ENCODE measurements around the gene GALNTL6.

The GALNTL6 gene

GRCh38 chr4:171847751-171848150 is 34.5 kb downstream of the GALNTL6 start:
- no peak overlapping the region for H3K4me3 Mint-ChIP-seq
- H3K9me3 Mint-ChIP-seq: peaks cover 2 to 4% of the 10 kb centered on the region in 2 donors
- H3K4me1 Mint-ChIP-seq: no peaks in the 10 kb centered on the region
- no peaks in the 10 kb centered on the region for H3K27me3 Mint-ChIP-seq
- DNase-seq (no peak), ATAC-seq (no peak)
- no peak overlapping the region for H3K27ac Mint-ChIP-seq

- Mint-ChIP-seq H3K9me3 (peaks cover 0 to 11% of the 10 kb centered on the region in 2 donors), H3K27me3 (no peaks in the 10 kb centered on the region), H3K4me1 (no peaks in the 10 kb centered on the region), H3K4me3 (no peak overlapping the region), H3K27ac (no peak overlapping the region)
- DNase-seq: no peak
- no peak for ATAC-seq
These were observed 36.5 kb downstream of the GALNTL6 start for GRCh38 chr4:171849686-171850222.

GRCh38 chr4:171851295-171851694 is 38.1 kb downstream of the GALNTL6 start:
- Mint-ChIP-seq H3K4me3 (no peak overlapping the region), H3K4me1 (no peaks in the 10 kb centered on the region), H3K9me3 (peaks cover 0 to 11% of the 10 kb centered on the region in 2 donors), H3K27me3 (no peaks in the 10 kb centered on the region), H3K27ac (no peak overlapping the region)
- no peak for ATAC-seq
- DNase-seq: no peak

GRCh38 chr4:171857302-171858012 is 44.3 kb downstream of the GALNTL6 start:
- Mint-ChIP-seq H3K9me3 (peaks cover 6 to 7% of the 10 kb centered on the region in 2 donors), H3K27me3 (no peaks in the 10 kb centered on the region), H3K4me3 (no peak overlapping the region), H3K27ac (no peak overlapping the region), H3K4me1 (no peaks in the 10 kb centered on the region)
- no peak for DNase-seq
- ATAC-seq: no peak

- DNase-seq: no peak
- H3K27me3 Mint-ChIP-seq: no peaks in the 10 kb centered on the region
These were observed 62.1 kb downstream of the GALNTL6 start for GRCh38 chr4:171875291-171875690.

GRCh38 chr4:171876636-171877035 is 63.4 kb downstream of the GALNTL6 start:
- no peaks in the 10 kb centered on the region for H3K27me3 Mint-ChIP-seq
- no peak for DNase-seq
- ATAC-seq: no peak
- H3K4me3 Mint-ChIP-seq: no peak overlapping the region
- no peaks in the 10 kb centered on the region for H3K4me1 Mint-ChIP-seq
- peaks cover 5% of the 10 kb centered on the region in 2 donors for H3K9me3 Mint-ChIP-seq
- H3K27ac Mint-ChIP-seq: no peak overlapping the region

More at GRCh38 chr4:171875291-171875690, 62.1 kb downstream of the GALNTL6 start:
- no peaks in the 10 kb centered on the region for H3K4me1 Mint-ChIP-seq
- H3K4me3 Mint-ChIP-seq: no peak overlapping the region
- H3K9me3 Mint-ChIP-seq: peaks cover 4 to 5% of the 10 kb centered on the region in 2 donors
- H3K27ac Mint-ChIP-seq: no peak overlapping the region
- no peak for ATAC-seq

GRCh38 chr4:171880136-171880535 is 66.9 kb downstream of the GALNTL6 start:
- no peak for ATAC-seq
- H3K27me3 Mint-ChIP-seq: no peaks in the 10 kb centered on the region
- no peak for DNase-seq
- no peak overlapping the region for H3K4me3 Mint-ChIP-seq
- H3K27ac Mint-ChIP-seq: no peak overlapping the region
- no peaks in the 10 kb centered on the region for H3K4me1 Mint-ChIP-seq
- peaks cover 0 to 5% of the 10 kb centered on the region in 2 donors for H3K9me3 Mint-ChIP-seq

GRCh38 chr4:171889681-171890080 is 76.5 kb downstream of the GALNTL6 start:
- H3K27me3 Mint-ChIP-seq: no peaks in the 10 kb centered on the region
- H3K27ac Mint-ChIP-seq: no peak overlapping the region
- ATAC-seq (no peak), DNase-seq (no peak)
- H3K4me3 Mint-ChIP-seq: no peak overlapping the region
- no peaks in the 10 kb centered on the region for H3K4me1 Mint-ChIP-seq
- H3K9me3 Mint-ChIP-seq: no peaks in the 10 kb centered on the region

- DNase-seq (no peak), ATAC-seq (no peak)
- Mint-ChIP-seq H3K27me3 (no peaks in the 10 kb centered on the region), H3K4me1 (no peaks in the 10 kb centered on the region), H3K27ac (no peak overlapping the region), H3K9me3 (peaks cover 5 to 9% of the 10 kb centered on the region in 2 donors), H3K4me3 (no peak overlapping the region)
These were observed 77.8 kb downstream of the GALNTL6 start for GRCh38 chr4:171891038-171891437.

GRCh38 chr4:171896426-171896825 is 83.2 kb downstream of the GALNTL6 start:
- ATAC-seq: no peak
- no peaks in the 10 kb centered on the region for H3K27me3 Mint-ChIP-seq
- H3K27ac Mint-ChIP-seq: no peak overlapping the region
- no peak overlapping the region for H3K4me3 Mint-ChIP-seq
- no peak for DNase-seq
- H3K9me3 Mint-ChIP-seq: peaks cover 5 to 9% of the 10 kb centered on the region in 2 donors
- H3K4me1 Mint-ChIP-seq: no peaks in the 10 kb centered on the region

- Mint-ChIP-seq H3K4me3 (no peak overlapping the region), H3K9me3 (peaks cover 0 to 9% of the 10 kb centered on the region in 2 donors), H3K27ac (no peak overlapping the region), H3K27me3 (no peaks in the 10 kb centered on the region), H3K4me1 (no peaks in the 10 kb centered on the region)
- ATAC-seq (no peak), DNase-seq (no peak)
These were observed 106.1 kb downstream of the GALNTL6 start for GRCh38 chr4:171919314-171919713.

- Mint-ChIP-seq H3K9me3 (peaks cover 0 to 17% of the 10 kb centered on the region in 2 donors), H3K27me3 (no peaks in the 10 kb centered on the region), H3K27ac (no peak overlapping the region), H3K4me1 (no peaks in the 10 kb centered on the region), H3K4me3 (no peak overlapping the region)
- ATAC-seq (no peak), DNase-seq (no peak)
These were observed 107.7 kb downstream of the GALNTL6 start for GRCh38 chr4:171920901-171921300.

- H3K4me1 Mint-ChIP-seq: no peaks in the 10 kb centered on the region
- ATAC-seq (no peak), DNase-seq (no peak)
- H3K27me3 Mint-ChIP-seq: no peaks in the 10 kb centered on the region
- H3K27ac Mint-ChIP-seq: no peak overlapping the region
- peaks cover 0 to 21% of the 10 kb centered on the region in 2 donors for H3K9me3 Mint-ChIP-seq
- no peak overlapping the region for H3K4me3 Mint-ChIP-seq
These were observed 111.7 kb downstream of the GALNTL6 start for GRCh38 chr4:171924746-171925376.

- no peak for ATAC-seq
- no peak overlapping the region for H3K27ac Mint-ChIP-seq
- H3K4me1 Mint-ChIP-seq: no peaks in the 10 kb centered on the region
- H3K27me3 Mint-ChIP-seq: no peaks in the 10 kb centered on the region
- no peak for DNase-seq
- H3K9me3 Mint-ChIP-seq: peaks cover 0 to 25% of the 10 kb centered on the region in 2 donors
- no peak overlapping the region for H3K4me3 Mint-ChIP-seq
These were observed 115.1 kb downstream of the GALNTL6 start for GRCh38 chr4:171928336-171928735.

GRCh38 chr4:171929477-171929876 is 116.3 kb downstream of the GALNTL6 start:
- ATAC-seq: no peak
- H3K9me3 Mint-ChIP-seq: peaks cover 0 to 24% of the 10 kb centered on the region in 2 donors
- no peaks in the 10 kb centered on the region for H3K27me3 Mint-ChIP-seq
- H3K4me3 Mint-ChIP-seq: no peak overlapping the region
- no peak for DNase-seq
- no peaks in the 10 kb centered on the region for H3K4me1 Mint-ChIP-seq
- no peak overlapping the region for H3K27ac Mint-ChIP-seq

GRCh38 chr4:171929907-171930306 is 116.7 kb downstream of the GALNTL6 start:
- H3K9me3 Mint-ChIP-seq: peaks cover 0 to 20% of the 10 kb centered on the region in 2 donors
- ATAC-seq: no peak

More at GRCh38 chr4:171929907-171930306, 116.7 kb downstream of the GALNTL6 start:
- H3K4me3 Mint-ChIP-seq: no peak overlapping the region
- DNase-seq: no peak
- no peaks in the 10 kb centered on the region for H3K4me1 Mint-ChIP-seq
- no peak overlapping the region for H3K27ac Mint-ChIP-seq
- no peaks in the 10 kb centered on the region for H3K27me3 Mint-ChIP-seq
